ENCODE measurements around the gene STAB1.

STAB1 gene

GRCh38 chr3:52520141-52520667 lies 25.1 kb downstream of the STAB1 start (continued):
- TF ChIP-seq TCF4 (CRISPR knock-in tag; IDR thresholded peaks at IDR 0.05; ENCODE audit: borderline replicate concordance) (no peak), SNAI2 (CRISPR knock-in tag; IDR thresholded peaks at IDR 0.05) (no peak), CSRNP3 (CRISPR knock-in tag; IDR thresholded peaks at IDR 0.05) (no peak), PATZ1 (CRISPR knock-in tag; IDR thresholded peaks at IDR 0.05; ENCODE audit: borderline replicate concordance) (no peak), PPARA (CRISPR knock-in tag; IDR thresholded peaks at IDR 0.05; ENCODE audit: borderline replicate concordance) (no peak), ZC3H10 (CRISPR knock-in tag; IDR thresholded peaks at IDR 0.05) (no peak), OSR1 (CRISPR knock-in tag; IDR thresholded peaks at IDR 0.05) (no peak), ZFP30 (CRISPR knock-in tag; IDR thresholded peaks at IDR 0.05) (no peak)

DNA sequence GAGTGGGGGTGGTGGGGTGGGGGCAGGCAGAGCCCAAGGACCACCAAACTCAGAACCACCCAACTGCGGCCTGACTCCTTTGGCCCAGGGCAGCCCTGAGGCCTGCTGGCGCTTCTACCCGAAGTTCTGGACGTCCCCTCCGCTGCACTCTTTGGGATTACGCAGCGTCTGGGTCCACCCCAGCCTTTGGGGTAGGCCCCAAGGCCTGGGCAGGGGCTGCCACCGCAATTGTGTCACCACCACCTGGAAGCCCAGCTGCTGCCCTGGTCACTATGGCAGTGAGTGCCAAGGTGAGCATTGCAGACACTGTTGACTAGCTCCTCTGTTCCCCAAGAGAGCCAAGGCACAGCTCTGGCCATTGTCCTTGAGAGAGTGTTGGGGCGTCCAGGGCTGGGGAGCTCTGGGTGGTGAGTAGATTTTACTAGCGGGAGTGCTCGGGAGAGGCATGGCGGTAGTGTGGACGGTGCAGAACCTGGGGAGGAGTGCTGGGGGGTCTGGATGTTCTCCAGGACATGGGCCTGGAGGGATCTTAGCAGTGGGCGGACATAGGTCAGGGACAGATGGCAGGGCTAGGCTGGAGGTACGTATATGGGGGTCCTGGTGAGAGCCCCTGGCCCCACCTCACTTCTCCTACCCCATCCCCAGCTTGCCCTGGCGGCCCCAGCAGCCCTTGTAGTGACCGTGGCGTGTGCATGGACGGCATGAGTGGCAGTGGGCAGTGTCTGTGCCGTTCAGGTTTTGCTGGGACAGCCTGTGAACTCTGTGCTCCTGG lies 25.8 kb downstream of the STAB1 start:
- TF ChIP-seq ZFP30 (CRISPR knock-in tag; IDR thresholded peaks at IDR 0.05), result no peak
- TF ChIP-seq ISL1 (CRISPR knock-in tag; IDR thresholded peaks at IDR 0.05), result no peak
- TF ChIP-seq CSRNP3 (CRISPR knock-in tag; IDR thresholded peaks at IDR 0.05), result no peak
- TF ChIP-seq ZNF70 (CRISPR knock-in tag; IDR thresholded peaks at IDR 0.05), result no peak
- TF ChIP-seq ZNF8 (CRISPR knock-in tag; IDR thresholded peaks at IDR 0.05), result no peak
- TF ChIP-seq SNAI2 (CRISPR knock-in tag; IDR thresholded peaks at IDR 0.05), result no peak
- no peak for TF ChIP-seq CSDC2 (CRISPR knock-in tag; IDR thresholded peaks at IDR 0.05)
- no peak for TF ChIP-seq GLIS3 (CRISPR knock-in tag; IDR thresholded peaks at IDR 0.05)
- TF ChIP-seq, protein P1, sequence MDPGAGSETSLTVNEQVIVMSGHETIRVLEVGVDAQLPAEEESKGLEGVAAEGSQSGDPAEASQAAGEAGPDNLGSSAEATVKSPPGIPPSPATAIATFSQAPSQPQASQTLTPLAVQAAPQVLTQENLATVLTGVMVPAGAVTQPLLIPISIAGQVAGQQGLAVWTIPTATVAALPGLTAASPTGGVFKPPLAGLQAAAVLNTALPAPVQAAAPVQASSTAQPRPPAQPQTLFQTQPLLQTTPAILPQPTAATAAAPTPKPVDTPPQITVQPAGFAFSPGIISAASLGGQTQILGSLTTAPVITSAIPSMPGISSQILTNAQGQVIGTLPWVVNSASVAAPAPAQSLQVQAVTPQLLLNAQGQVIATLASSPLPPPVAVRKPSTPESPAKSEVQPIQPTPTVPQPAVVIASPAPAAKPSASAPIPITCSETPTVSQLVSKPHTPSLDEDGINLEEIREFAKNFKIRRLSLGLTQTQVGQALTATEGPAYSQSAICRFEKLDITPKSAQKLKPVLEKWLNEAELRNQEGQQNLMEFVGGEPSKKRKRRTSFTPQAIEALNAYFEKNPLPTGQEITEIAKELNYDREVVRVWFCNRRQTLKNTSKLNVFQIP (CRISPR knock-in tag; IDR thresholded peaks at IDR 0.05; ENCODE audit: borderline replicate concordance, low read depth), result no peak
- TF ChIP-seq ESRRG (CRISPR knock-in tag; IDR thresholded peaks at IDR 0.05), result no peak
- ATAC-seq, result no peak

GRCh38 chr3:52521488-52521824 lies 26.3 kb downstream of the STAB1 start:
- no peak for ATAC-seq
- no peak for TF ChIP-seq ZFP3 (CRISPR knock-in tag; IDR thresholded peaks at IDR 0.05)
- no peak for TF ChIP-seq ZNF70 (CRISPR knock-in tag; IDR thresholded peaks at IDR 0.05)
- TF ChIP-seq ESRRG (CRISPR knock-in tag; IDR thresholded peaks at IDR 0.05), result no peak
- TF ChIP-seq, protein P2, sequence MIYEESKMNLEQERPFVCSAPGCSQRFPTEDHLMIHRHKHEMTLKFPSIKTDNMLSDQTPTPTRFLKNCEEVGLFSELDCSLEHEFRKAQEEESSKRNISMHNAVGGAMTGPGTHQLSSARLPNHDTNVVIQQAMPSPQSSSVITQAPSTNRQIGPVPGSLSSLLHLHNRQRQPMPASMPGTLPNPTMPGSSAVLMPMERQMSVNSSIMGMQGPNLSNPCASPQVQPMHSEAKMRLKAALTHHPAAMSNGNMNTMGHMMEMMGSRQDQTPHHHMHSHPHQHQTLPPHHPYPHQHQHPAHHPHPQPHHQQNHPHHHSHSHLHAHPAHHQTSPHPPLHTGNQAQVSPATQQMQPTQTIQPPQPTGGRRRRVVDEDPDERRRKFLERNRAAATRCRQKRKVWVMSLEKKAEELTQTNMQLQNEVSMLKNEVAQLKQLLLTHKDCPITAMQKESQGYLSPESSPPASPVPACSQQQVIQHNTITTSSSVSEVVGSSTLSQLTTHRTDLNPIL (CRISPR knock-in tag; IDR thresholded peaks at IDR 0.05; ENCODE audit: low read depth), result no peak
- TF ChIP-seq CSDC2 (CRISPR knock-in tag; IDR thresholded peaks at IDR 0.05), result no peak
- no peak for TF ChIP-seq ISL1 (CRISPR knock-in tag; IDR thresholded peaks at IDR 0.05)
- TF ChIP-seq GLIS3 (CRISPR knock-in tag; IDR thresholded peaks at IDR 0.05), result no peak
- TF ChIP-seq OSR1 (CRISPR knock-in tag; IDR thresholded peaks at IDR 0.05), result no peak
- TF ChIP-seq TOX (CRISPR knock-in tag; IDR thresholded peaks at IDR 0.05; ENCODE audit: borderline replicate concordance), result no peak
- no peak for TF ChIP-seq SNAI2 (CRISPR knock-in tag; IDR thresholded peaks at IDR 0.05)
- no peak for TF ChIP-seq ZNF8 (CRISPR knock-in tag; IDR thresholded peaks at IDR 0.05)
- TF ChIP-seq ARNTL (CRISPR knock-in tag; IDR thresholded peaks at IDR 0.05; ENCODE audit: borderline replicate concordance, low read depth), result no peak
- TF ChIP-seq RARB (CRISPR knock-in tag; IDR thresholded peaks at IDR 0.05), result no peak
- TF ChIP-seq TSHZ2 (CRISPR knock-in tag; IDR thresholded peaks at IDR 0.05), result no peak
- TF ChIP-seq PPARA (CRISPR knock-in tag; IDR thresholded peaks at IDR 0.05; ENCODE audit: borderline replicate concordance), result no peak
- no peak for TF ChIP-seq CSRNP3 (CRISPR knock-in tag; IDR thresholded peaks at IDR 0.05)
- TF ChIP-seq ZC3H10 (CRISPR knock-in tag; IDR thresholded peaks at IDR 0.05), result no peak
- no peak for TF ChIP-seq PATZ1 (CRISPR knock-in tag; IDR thresholded peaks at IDR 0.05; ENCODE audit: borderline replicate concordance)
